HG02759 (cell line): ENCODE data around the gene CCL20.
"Not testable (repeated sequence)": the region's sequence is repeated elsewhere in the genome, so short reads cannot be mapped to it uniquely, and the experiment has no call there.

ENCODE experiments used
- ATAC-seq: cut with Tn5 transposase; IDR thresholded peaks from one replicate; pipeline ENCODE4 v1.9.1; 2021; ENCODE audit warnings: mild to moderate bottlenecking, moderate library complexity; ENCODE audit not compliant: unreplicated experiment

The CCL20 gene

GRCh38 chr2:227828477-227828912 lies 14.9 kb downstream of the CCL20 start:
- ATAC-seq = no peak

- no peak for ATAC-seq
These were observed 15.7 kb downstream of the CCL20 start for GRCh38 chr2:227829337-227829736.

GRCh38 chr2:227834423-227834822 lies 20.8 kb downstream of the CCL20 start:
- no peak for ATAC-seq

- no peak for ATAC-seq
These were observed 21.4 kb downstream of the CCL20 start for GRCh38 chr2:227834916-227835650.

- not testable (repeated sequence) for ATAC-seq
These were observed 25.9 kb downstream of the CCL20 start for GRCh38 chr2:227839339-227840129.

- no peak for ATAC-seq
These were observed 33.2 kb downstream of the CCL20 start for GRCh38 chr2:227846831-227847230.

GRCh38 chr2:227848146-227848545 lies 34.5 kb downstream of the CCL20 start:
- ATAC-seq = no peak

- ATAC-seq = peak; percentile 71
These were observed 34.9 kb downstream of the CCL20 start for GRCh38 chr2:227848586-227848985.

- ATAC-seq = no peak
These were observed 36.3 kb downstream of the CCL20 start for GRCh38 chr2:227849906-227850305.

- ATAC-seq = no peak
These were observed 39.6 kb downstream of the CCL20 start for GRCh38 chr2:227853204-227853629.

- ATAC-seq = no peak
These were observed 40.2 kb downstream of the CCL20 start for GRCh38 chr2:227853765-227854271.

GRCh38 chr2:227855440-227855839 lies 41.8 kb downstream of the CCL20 start:
- ATAC-seq = no peak

GRCh38 chr2:227856697-227857096 lies 43.1 kb downstream of the CCL20 start:
- ATAC-seq = no peak

GRCh38 chr2:227860221-227860641 lies 46.6 kb downstream of the CCL20 start:
- ATAC-seq = no peak

GRCh38 chr2:227861011-227861410 lies 47.4 kb downstream of the CCL20 start:
- no peak for ATAC-seq

- ATAC-seq = no peak
These were observed 48.6 kb downstream of the CCL20 start for GRCh38 chr2:227862227-227862740.

- ATAC-seq = no peak
These were observed 49.3 kb downstream of the CCL20 start for GRCh38 chr2:227862741-227863588.

GRCh38 chr2:227864161-227864756 lies 50.6 kb downstream of the CCL20 start:
- ATAC-seq = no peak

GRCh38 chr2:227865291-227865690 lies 51.6 kb downstream of the CCL20 start:
- no peak for ATAC-seq
